K562 (cell line): ENCODE data around the gene CRYGA. TPM values are rescaled to one million over a fixed set of nuclear protein-coding genes. Genes with fewer than 3 reads are reported as not detected.

Experiments
- DPF2 ChIP-seq: fragments of 450-650 bp; IDR thresholded peaks from 2 replicates; pipeline ENCODE4 v1.6.1; 2016
- ESRRA ChIP-seq: fragments of 450-650 bp; IDR thresholded peaks from 2 replicates; pipeline ENCODE4 v1.6.1; 2014; ENCODE audit warnings: low read depth, mild to moderate bottlenecking, moderate library complexity, borderline replicate concordance
- FOXJ3 ChIP-seq: sonication (generic); formaldehyde crosslinking; IDR thresholded peaks from 2 replicates; pipeline ENCODE4 v1.4.0; 2020; ENCODE audit warnings: mild to moderate bottlenecking, missing genetic modification reagents
- GABPB1 ChIP-seq: sonication (generic); formaldehyde crosslinking; IDR thresholded peaks from 2 replicates; pipeline ENCODE4 v1.8.0; 2022; ENCODE audit warnings: mild to moderate bottlenecking, missing genetic modification reagents
- KDM1A ChIP-seq, 2 experiments: fragments of 450-650 bp; IDR thresholded peaks; 2 replicates each; pipeline ENCODE4 v1.6.1; 2016; ENCODE audit warnings: mild to moderate bottlenecking in 2 of 2
- LEF1 ChIP-seq: fragments of 450-650 bp; IDR thresholded peaks from 2 replicates; pipeline ENCODE4 v1.6.1; 2016; ENCODE audit warnings: mild to moderate bottlenecking
- MAFF ChIP-seq: IDR thresholded peaks from 2 replicates; pipeline ENCODE4 v1.6.1; 2012; ENCODE audit warnings: low read length, improper control_type of control experiment
- MAFG ChIP-seq: fragments of 450-650 bp; conservative IDR thresholded peaks from 2 replicates; pipeline ENCODE4 v1.6.1; 2016; ENCODE audit warnings: missing genetic modification characterization, missing compliant biosample characterization
- SMARCA4 ChIP-seq: fragments of 450-650 bp; IDR thresholded peaks from 2 replicates; pipeline ENCODE4 v1.6.1; 2016
- SMARCA5 ChIP-seq: fragments of 450-650 bp; IDR thresholded peaks from 2 replicates; pipeline ENCODE4 v1.6.1; 2016
- ZNF282 ChIP-seq: sonication (generic); formaldehyde crosslinking; IDR thresholded peaks from 2 replicates; pipeline ENCODE4 v1.8.1; 2023; ENCODE audit warnings: missing genetic modification reagents
- polyA plus RNA-seq, 8 experiments: library from polyadenylated mRNA; depleted of rRNA in 4 of 8; stranded (reverse) in 5 of 8; unstranded in 3 of 8; fragments of >200 nt; fragmentation: Nextera tagmentation in 2 of 8; fragmentation: Illumina TruSeq in 1 of 8; extraction: Ambion mirVana in 2 of 8; extraction: Trizol in 1 of 8; gene quantifications; 2 replicates each; pipeline versions ENCODE4 v1.2.1 to v1.2.3, GENCODE V29; 2011 to 2014; ENCODE audit warnings: inconsistent platforms in 1 of 8, missing spikeins in 1 of 8
- total RNA-seq, 7 experiments: library from RNA; depleted of rRNA in 6 of 7; stranded (reverse); fragments of >200 nt in 6 of 7; fragmentation: Illumina TruSeq in 2 of 7; extraction: Trizol in 2 of 7; gene quantifications; 2 replicates each; pipeline versions ENCODE4 v1.2.1 to v1.2.3, GENCODE V29; 2011 to 2021; ENCODE audit warnings: low replicate concordance in 1 of 7
- TF ChIP-seq, protein P1 (sequence below): fragments of 450-650 bp; formaldehyde crosslinking; IDR thresholded peaks from 2 replicates; pipeline ENCODE4 v1.4.0; 2020; ENCODE audit warnings: mild to moderate bottlenecking, moderate library complexity
- TF ChIP-seq, protein P2 (sequence below): fragments of 200-600 bp; sonication (generic); IDR thresholded peaks from one replicate; pipeline ENCODE4 v1.6.1; 2012; ENCODE audit warnings: mild to moderate bottlenecking, low read depth, low read length, inconsistent platforms

The CRYGA gene
- total and polyA plus RNA-seq, 9 of the 15 experiments (the other 6 are each of a cell fraction or from before 2014, with no cell fraction given) = not detected

GRCh38 chr2:208172125-208172524 lies 8.7 kb upstream of the CRYGA start (continued):
- TF ChIP-seq SMARCA5 (no peak), KDM1A (IDR thresholded peaks at IDR 0.05) (peak in 1 of 2 experiments; percentile 26; a peak in 1 of 4 replicates), ZNF282 (no peak), MAFG (tag) (peak; percentile 21; the same call in 1 of the 2 replicates), SMARCA4 (peak; percentile 55), ESRRA (no peak), DPF2 (peak; percentile 12; the same call in 1 of the 2 replicates), FOXJ3 (CRISPR knock-in tag) (no peak), GABPB1 (CRISPR knock-in tag) (no peak), LEF1 (0 out of 2 replicates have a peak, but pooled peaks have one; percentile 18), MAFF (peak; percentile 57; the same call in 1 of the 2 replicates)
- TF ChIP-seq, protein P1, sequence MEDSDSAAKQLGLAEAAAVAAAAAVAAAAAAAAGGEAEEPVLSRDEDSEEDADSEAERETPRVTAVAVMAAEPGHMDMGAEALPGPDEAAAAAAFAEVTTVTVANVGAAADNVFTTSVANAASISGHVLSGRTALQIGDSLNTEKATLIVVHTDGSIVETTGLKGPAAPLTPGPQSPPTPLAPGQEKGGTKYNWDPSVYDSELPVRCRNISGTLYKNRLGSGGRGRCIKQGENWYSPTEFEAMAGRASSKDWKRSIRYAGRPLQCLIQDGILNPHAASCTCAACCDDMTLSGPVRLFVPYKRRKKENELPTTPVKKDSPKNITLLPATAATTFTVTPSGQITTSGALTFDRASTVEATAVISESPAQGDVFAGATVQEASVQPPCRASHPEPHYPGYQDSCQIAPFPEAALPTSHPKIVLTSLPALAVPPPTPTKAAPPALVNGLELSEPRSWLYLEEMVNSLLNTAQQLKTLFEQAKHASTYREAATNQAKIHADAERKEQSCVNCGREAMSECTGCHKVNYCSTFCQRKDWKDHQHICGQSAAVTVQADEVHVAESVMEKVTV = no peak
- TF ChIP-seq, protein P2, sequence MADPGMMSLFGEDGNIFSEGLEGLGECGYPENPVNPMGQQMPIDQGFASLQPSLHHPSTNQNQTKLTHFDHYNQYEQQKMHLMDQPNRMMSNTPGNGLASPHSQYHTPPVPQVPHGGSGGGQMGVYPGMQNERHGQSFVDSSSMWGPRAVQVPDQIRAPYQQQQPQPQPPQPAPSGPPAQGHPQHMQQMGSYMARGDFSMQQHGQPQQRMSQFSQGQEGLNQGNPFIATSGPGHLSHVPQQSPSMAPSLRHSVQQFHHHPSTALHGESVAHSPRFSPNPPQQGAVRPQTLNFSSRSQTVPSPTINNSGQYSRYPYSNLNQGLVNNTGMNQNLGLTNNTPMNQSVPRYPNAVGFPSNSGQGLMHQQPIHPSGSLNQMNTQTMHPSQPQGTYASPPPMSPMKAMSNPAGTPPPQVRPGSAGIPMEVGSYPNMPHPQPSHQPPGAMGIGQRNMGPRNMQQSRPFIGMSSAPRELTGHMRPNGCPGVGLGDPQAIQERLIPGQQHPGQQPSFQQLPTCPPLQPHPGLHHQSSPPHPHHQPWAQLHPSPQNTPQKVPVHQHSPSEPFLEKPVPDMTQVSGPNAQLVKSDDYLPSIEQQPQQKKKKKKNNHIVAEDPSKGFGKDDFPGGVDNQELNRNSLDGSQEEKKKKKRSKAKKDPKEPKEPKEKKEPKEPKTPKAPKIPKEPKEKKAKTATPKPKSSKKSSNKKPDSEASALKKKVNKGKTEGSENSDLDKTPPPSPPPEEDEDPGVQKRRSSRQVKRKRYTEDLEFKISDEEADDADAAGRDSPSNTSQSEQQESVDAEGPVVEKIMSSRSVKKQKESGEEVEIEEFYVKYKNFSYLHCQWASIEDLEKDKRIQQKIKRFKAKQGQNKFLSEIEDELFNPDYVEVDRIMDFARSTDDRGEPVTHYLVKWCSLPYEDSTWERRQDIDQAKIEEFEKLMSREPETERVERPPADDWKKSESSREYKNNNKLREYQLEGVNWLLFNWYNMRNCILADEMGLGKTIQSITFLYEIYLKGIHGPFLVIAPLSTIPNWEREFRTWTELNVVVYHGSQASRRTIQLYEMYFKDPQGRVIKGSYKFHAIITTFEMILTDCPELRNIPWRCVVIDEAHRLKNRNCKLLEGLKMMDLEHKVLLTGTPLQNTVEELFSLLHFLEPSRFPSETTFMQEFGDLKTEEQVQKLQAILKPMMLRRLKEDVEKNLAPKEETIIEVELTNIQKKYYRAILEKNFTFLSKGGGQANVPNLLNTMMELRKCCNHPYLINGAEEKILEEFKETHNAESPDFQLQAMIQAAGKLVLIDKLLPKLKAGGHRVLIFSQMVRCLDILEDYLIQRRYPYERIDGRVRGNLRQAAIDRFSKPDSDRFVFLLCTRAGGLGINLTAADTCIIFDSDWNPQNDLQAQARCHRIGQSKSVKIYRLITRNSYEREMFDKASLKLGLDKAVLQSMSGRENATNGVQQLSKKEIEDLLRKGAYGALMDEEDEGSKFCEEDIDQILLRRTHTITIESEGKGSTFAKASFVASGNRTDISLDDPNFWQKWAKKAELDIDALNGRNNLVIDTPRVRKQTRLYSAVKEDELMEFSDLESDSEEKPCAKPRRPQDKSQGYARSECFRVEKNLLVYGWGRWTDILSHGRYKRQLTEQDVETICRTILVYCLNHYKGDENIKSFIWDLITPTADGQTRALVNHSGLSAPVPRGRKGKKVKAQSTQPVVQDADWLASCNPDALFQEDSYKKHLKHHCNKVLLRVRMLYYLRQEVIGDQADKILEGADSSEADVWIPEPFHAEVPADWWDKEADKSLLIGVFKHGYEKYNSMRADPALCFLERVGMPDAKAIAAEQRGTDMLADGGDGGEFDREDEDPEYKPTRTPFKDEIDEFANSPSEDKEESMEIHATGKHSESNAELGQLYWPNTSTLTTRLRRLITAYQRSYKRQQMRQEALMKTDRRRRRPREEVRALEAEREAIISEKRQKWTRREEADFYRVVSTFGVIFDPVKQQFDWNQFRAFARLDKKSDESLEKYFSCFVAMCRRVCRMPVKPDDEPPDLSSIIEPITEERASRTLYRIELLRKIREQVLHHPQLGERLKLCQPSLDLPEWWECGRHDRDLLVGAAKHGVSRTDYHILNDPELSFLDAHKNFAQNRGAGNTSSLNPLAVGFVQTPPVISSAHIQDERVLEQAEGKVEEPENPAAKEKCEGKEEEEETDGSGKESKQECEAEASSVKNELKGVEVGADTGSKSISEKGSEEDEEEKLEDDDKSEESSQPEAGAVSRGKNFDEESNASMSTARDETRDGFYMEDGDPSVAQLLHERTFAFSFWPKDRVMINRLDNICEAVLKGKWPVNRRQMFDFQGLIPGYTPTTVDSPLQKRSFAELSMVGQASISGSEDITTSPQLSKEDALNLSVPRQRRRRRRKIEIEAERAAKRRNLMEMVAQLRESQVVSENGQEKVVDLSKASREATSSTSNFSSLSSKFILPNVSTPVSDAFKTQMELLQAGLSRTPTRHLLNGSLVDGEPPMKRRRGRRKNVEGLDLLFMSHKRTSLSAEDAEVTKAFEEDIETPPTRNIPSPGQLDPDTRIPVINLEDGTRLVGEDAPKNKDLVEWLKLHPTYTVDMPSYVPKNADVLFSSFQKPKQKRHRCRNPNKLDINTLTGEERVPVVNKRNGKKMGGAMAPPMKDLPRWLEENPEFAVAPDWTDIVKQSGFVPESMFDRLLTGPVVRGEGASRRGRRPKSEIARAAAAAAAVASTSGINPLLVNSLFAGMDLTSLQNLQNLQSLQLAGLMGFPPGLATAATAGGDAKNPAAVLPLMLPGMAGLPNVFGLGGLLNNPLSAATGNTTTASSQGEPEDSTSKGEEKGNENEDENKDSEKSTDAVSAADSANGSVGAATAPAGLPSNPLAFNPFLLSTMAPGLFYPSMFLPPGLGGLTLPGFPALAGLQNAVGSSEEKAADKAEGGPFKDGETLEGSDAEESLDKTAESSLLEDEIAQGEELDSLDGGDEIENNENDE = no peak
